ENCODE data around the gene HIRA. TPM values are rescaled to one million over a fixed set of nuclear protein-coding genes. Genes with fewer than 3 reads are reported as not detected.

Gene HIRA
- total RNA-seq, 2 experiments from 2014 or later: 31.2 to 55.7 TPM

DNA sequence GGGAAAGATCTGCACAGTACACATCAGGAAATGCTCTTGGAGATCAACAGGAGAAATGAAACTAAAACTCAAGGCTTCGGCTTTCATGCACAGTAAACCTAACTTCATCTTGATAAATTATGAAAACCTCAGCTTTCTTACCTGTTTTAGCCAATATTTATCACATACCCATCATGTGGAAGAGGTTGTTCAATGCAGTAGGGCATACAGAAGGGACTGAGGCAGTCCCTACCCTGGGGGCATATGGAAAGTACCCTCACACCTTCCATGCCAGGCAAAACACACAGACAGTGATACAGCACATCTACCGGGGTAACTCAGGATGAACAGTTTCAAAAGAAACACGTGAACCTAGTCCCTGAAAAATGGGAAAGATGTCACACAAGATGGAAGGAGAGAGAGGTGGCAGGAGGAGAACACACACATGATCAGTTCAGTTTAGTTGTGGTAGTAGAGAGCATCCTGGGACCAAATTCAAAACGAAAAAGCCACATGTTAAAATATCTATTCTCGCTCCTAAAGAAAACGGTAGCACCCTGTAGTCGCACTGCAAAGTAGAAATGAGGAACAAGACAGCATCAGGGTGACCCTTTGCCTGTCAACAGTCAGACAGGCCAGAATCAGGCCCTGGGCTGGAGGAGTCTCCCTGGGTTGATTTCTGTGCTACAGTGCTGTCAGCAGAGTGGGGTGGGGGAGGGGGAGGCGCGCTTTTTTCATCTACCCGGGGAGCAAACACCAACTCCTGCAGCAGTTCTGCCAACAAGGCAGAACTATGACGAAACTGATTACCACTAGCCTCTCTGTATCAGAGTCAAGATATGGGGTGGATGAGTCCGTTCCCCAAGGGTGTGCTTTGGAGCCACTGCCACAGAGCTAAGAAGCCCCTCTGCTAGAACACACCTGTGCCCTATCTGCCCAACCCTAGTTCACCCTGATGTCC lies 1.3 kb downstream of the HIRA start:
- Histone ChIP-seq H4K20me1 (ENCODE audit: insufficient read depth, low read length) (peaks cover 42% of the 10 kb centered on the region), H3K36me3 (ENCODE audit: insufficient read depth, low read length) (peaks cover 63% of the 10 kb centered on the region), H3K27ac (ENCODE audit: low read depth, low read length, poor library complexity, severe bottlenecking) (peak overlapping the region; percentile 76), H2AFZ (ENCODE audit: low read length) (no peak overlapping the region), H3K4me1 (ENCODE audit: insufficient read depth, low read length, poor library complexity, severe bottlenecking) (peaks cover 49% of the 10 kb centered on the region), H3K4me3 (ENCODE audit: low read depth, low read length, poor library complexity, severe bottlenecking) (peak overlapping the region; percentile 98), H3K9me3 (ENCODE audit: low read length) (no peaks in the 10 kb centered on the region), H3K4me2 (ENCODE audit: low read length) (peak overlapping the region; percentile 96), H3K79me2 (ENCODE audit: insufficient read depth, low read depth, low read length) (peaks cover 67% of the 10 kb centered on the region), H3K9me2 (ENCODE audit: insufficient read depth, low read length) (no peaks in the 10 kb centered on the region)
- TF ChIP-seq EZH2phosphoT487 (IDR thresholded peaks at IDR 0.05; ENCODE audit: borderline replicate concordance, low read depth, low read length) (no peak), CTCF (conservative IDR thresholded peaks at IDR 0.05; ENCODE audit: low read length) (no peak)
- CTCF ChIA-PET (ENCODE audit: unreplicated experiment): no interaction called here
- POLR2A ChIA-PET: no interaction called here
- intact Hi-C loops (cut with micrococcal nuclease; ENCODE audit: unreplicated experiment): loop anchor here (1.0 to 10.0 kb wide), 6 partner anchors 68 to 313 kb away; partner anchors contain the start of genes ESS2 and SLC25A1
- peak; percentile 69 for DNase-seq (ENCODE audit: low spot score)
- no TSS peak for BruUV-seq (replicated peaks)

GRCh38 chr22:19424186-19424500 lies 7.4 kb downstream of the HIRA start:
- H4K20me1 ChIP-seq (ENCODE audit: insufficient read depth, low read length): peaks cover 40% of the 10 kb centered on the region
- POLR2A ChIA-PET: no interaction called here
- peaks cover 71% of the 10 kb centered on the region for H3K4me1 ChIP-seq (ENCODE audit: insufficient read depth, low read length, poor library complexity, severe bottlenecking)

More at GRCh38 chr22:19424186-19424500, 7.4 kb downstream of the HIRA start:
- TF ChIP-seq CTCF (conservative IDR thresholded peaks at IDR 0.05; ENCODE audit: low read length) (no peak), EZH2phosphoT487 (IDR thresholded peaks at IDR 0.05; ENCODE audit: borderline replicate concordance, low read depth, low read length) (no peak)
- no peaks in the 10 kb centered on the region for H3K9me3 ChIP-seq (ENCODE audit: low read length)
- H3K79me2 ChIP-seq (ENCODE audit: insufficient read depth, low read depth, low read length): peaks cover 100% of the 10 kb centered on the region
- intact Hi-C loops (cut with micrococcal nuclease; ENCODE audit: unreplicated experiment): no loop called here
- no TSS peak for BruUV-seq (replicated peaks)
- H3K4me3 ChIP-seq (ENCODE audit: low read depth, low read length, poor library complexity, severe bottlenecking): no peak overlapping the region
- no peak for DNase-seq (ENCODE audit: low spot score)
- H3K9me2 ChIP-seq (ENCODE audit: insufficient read depth, low read length): no peaks in the 10 kb centered on the region
- peaks cover 54% of the 10 kb centered on the region for H3K36me3 ChIP-seq (ENCODE audit: insufficient read depth, low read length)
- no peak overlapping the region for H3K27ac ChIP-seq (ENCODE audit: low read depth, low read length, poor library complexity, severe bottlenecking)
- H2AFZ ChIP-seq (ENCODE audit: low read length): no peak overlapping the region
- H3K4me2 ChIP-seq (ENCODE audit: low read length): no peak overlapping the region
- CTCF ChIA-PET (ENCODE audit: unreplicated experiment): no interaction called here

All from OCI-LY7 (cell line).